DND-41 (cell line): ENCODE data around the gene IFNLR1.

Source experiments
- ATAC-seq: fragments of 200-7000 bp; cut with Tn5 transposase; 3 replicates; pipeline ENCODE4 v1.9.1; 2021; ENCODE audit warnings: low read depth; ENCODE audit not compliant: insufficient read depth
- DNase-seq: peaks from one replicate; pipeline ENCODE4 v3.0.0-alpha.2; 2020
- H2AFZ ChIP-seq: 2 replicates; pipeline ENCODE4 v1.6.0; 2012; ENCODE audit warnings: low read depth, low read length
- H3K27ac ChIP-seq: 2 replicates; pipeline ENCODE4 v1.5.1; 2012; ENCODE audit warnings: low read length, inconsistent platforms
- H3K27me3 ChIP-seq: fragments of 200-600 bp; sonication (generic); 2 replicates; pipeline ENCODE4 v1.6.0; 2012; ENCODE audit warnings: low read length, mild to moderate bottlenecking, inconsistent platforms; ENCODE audit not compliant: insufficient read depth, poor library complexity
- H3K36me3 ChIP-seq: 2 replicates; pipeline ENCODE4 v1.5.1; 2012; ENCODE audit warnings: low read length, inconsistent platforms; ENCODE audit not compliant: insufficient read depth
- H3K4me1 ChIP-seq: 2 replicates; pipeline ENCODE4 v1.5.1; 2012; ENCODE audit warnings: mild to moderate bottlenecking, low read length; ENCODE audit not compliant: insufficient read depth
- H3K4me2 ChIP-seq: 2 replicates; pipeline ENCODE4 v1.6.0; 2012; ENCODE audit warnings: mild to moderate bottlenecking, moderate library complexity, low read length, inconsistent platforms; ENCODE audit not compliant: insufficient read depth
- H3K4me3 ChIP-seq, 2 experiments: fragments of 200-600 bp in 1 of 2; shearing (Covaris generic) in 1 of 2; 2 replicates each; pipeline ENCODE4 v1.5.1; 2012 to 2016; ENCODE audit warnings: inconsistent platforms in 2 of 2, low read length in 2 of 2, mild to moderate bottlenecking in 2 of 2, low read depth in 1 of 2, moderate library complexity in 1 of 2
- H3K79me2 ChIP-seq: 2 replicates; pipeline ENCODE4 v1.6.0; 2012; ENCODE audit warnings: low read length, inconsistent platforms; ENCODE audit not compliant: insufficient read depth
- H3K9ac ChIP-seq: 2 replicates; pipeline ENCODE4 v1.6.0; 2012; ENCODE audit warnings: low read depth, mild to moderate bottlenecking, inconsistent platforms, low read length, moderate library complexity
- H3K9me3 ChIP-seq: 2 replicates; pipeline ENCODE4 v1.5.1; 2012; ENCODE audit warnings: low read length, moderate library complexity, mild to moderate bottlenecking, inconsistent platforms; ENCODE audit not compliant: insufficient read depth, severe bottlenecking
- H4K20me1 ChIP-seq: 2 replicates; pipeline ENCODE4 v1.6.0; 2012; ENCODE audit warnings: low read length; ENCODE audit not compliant: insufficient read depth
- CTCF ChIP-seq: IDR thresholded peaks from 2 replicates; pipeline ENCODE4 v1.5.1; 2012; ENCODE audit warnings: borderline replicate concordance, low read length, moderate library complexity, mild to moderate bottlenecking; ENCODE audit not compliant: poor library complexity, severe bottlenecking; ENCODE audit errors: extremely low read depth
- EZH2 ChIP-seq: IDR thresholded peaks from 3 replicates; pipeline ENCODE4 v1.6.1; 2012; ENCODE audit warnings: borderline replicate concordance, low read depth, mild to moderate bottlenecking, moderate library complexity, low read length, inconsistent platforms; ENCODE audit not compliant: severe bottlenecking

Gene IFNLR1

GRCh38 chr1:24113641-24114033, 73.5 kb downstream of the IFNLR1 start:
- no peaks in the 10 kb centered on the region; the same call in none of the 2 replicates for H4K20me1 ChIP-seq
- H3K4me3 ChIP-seq, result no peak overlapping the region
- H3K79me2 ChIP-seq, result no peaks in the 10 kb centered on the region
- H3K9ac ChIP-seq, result no peak overlapping the region
- DNase-seq, result no peak
- no peak overlapping the region for H2AFZ ChIP-seq
- H3K27me3 ChIP-seq, result peaks cover 35% of the 10 kb centered on the region
- no peak overlapping the region for H3K27ac ChIP-seq
- H3K9me3 ChIP-seq, result no peaks in the 10 kb centered on the region
- no peaks in the 10 kb centered on the region for H3K36me3 ChIP-seq
- H3K4me1 ChIP-seq, result no peaks in the 10 kb centered on the region
- no peak for TF ChIP-seq CTCF
- TF ChIP-seq EZH2, result no peak
- ATAC-seq, result no peak
- H3K4me2 ChIP-seq, result no peak overlapping the region

GRCh38 chr1:24111996-24112779, 74.9 kb downstream of the IFNLR1 start, which contains the start of gene MYOM3:
TSS of gene MYOM3 (minus strand) at chr1:24112135. CDS start at chr1:24108636, 3,499 bp downstream.
- no peak within 1 kb of the TSS for H3K27ac ChIP-seq
- H3K9me3 ChIP-seq, result no peaks in the 10 kb centered on the region
- H3K4me1 ChIP-seq, result no peaks in the 10 kb centered on the region
- no peak within 1 kb of the TSS for H3K4me2 ChIP-seq
- peaks cover 35% of the 10 kb centered on the region for H3K27me3 ChIP-seq
- ATAC-seq, result peak; percentile 77
- H3K4me3 ChIP-seq, result no peak within 1 kb of the TSS
- no peaks in the 10 kb centered on the region for H3K36me3 ChIP-seq
- H4K20me1 ChIP-seq, result no peaks in the 10 kb centered on the region; the same call in none of the 2 replicates
- peak; percentile 44 for TF ChIP-seq CTCF
- no peak for TF ChIP-seq EZH2
- no peak within 1 kb of the TSS for H2AFZ ChIP-seq
- H3K79me2 ChIP-seq, result no peaks in the 10 kb centered on the region
- no peak within 1 kb of the TSS for H3K9ac ChIP-seq
- DNase-seq, result peak; percentile 35

- Histone ChIP-seq H3K9me3 (no peaks in the 10 kb centered on the region), H3K27ac (no peak overlapping the region), H3K27me3 (peaks cover 29% of the 10 kb centered on the region), H2AFZ (no peak overlapping the region), H3K4me2 (no peak overlapping the region), H4K20me1 (no peaks in the 10 kb centered on the region; the same call in none of the 2 replicates), H3K4me3 (no peak overlapping the region), H3K79me2 (no peaks in the 10 kb centered on the region), H3K36me3 (no peaks in the 10 kb centered on the region), H3K4me1 (no peaks in the 10 kb centered on the region), H3K9ac (no peak overlapping the region)
- TF ChIP-seq EZH2 (no peak), CTCF (no peak)
- no peak for DNase-seq
- ATAC-seq, result no peak
These were observed 75.7 kb downstream of the IFNLR1 start for GRCh38 chr1:24111262-24111995.
